GM12892 (cell line): ENCODE measurements around the gene MBD1.

Source experiments
- POLR2A ChIP-seq: IDR thresholded peaks from 2 replicates; pipeline ENCODE4 v1.6.1; 2011; ENCODE audit warnings: low read depth, low read length, control low read depth
- POLR2AphosphoS5 ChIP-seq: IDR thresholded peaks from 2 replicates; pipeline ENCODE4 v1.6.1; 2011; ENCODE audit warnings: low read depth, low read length, control low read depth
- TAF1 ChIP-seq: IDR thresholded peaks from 2 replicates; pipeline ENCODE4 v1.6.1; 2011; ENCODE audit warnings: low read depth, mild to moderate bottlenecking, control low read depth, low read length, borderline replicate concordance

GRCh38 chr18:50240080-50240563, 41.2 kb downstream of the MBD1 start:
- no peak for TF ChIP-seq POLR2A
- TF ChIP-seq POLR2AphosphoS5 = no peak
- TF ChIP-seq TAF1 = no peak
